Ishikawa (cell line): ENCODE measurements around the gene FADS3.

Experiments
- CEBPB ChIP-seq: IDR thresholded peaks from 2 replicates; pipeline ENCODE4 v1.6.1; 2012
- CREB1 ChIP-seq: IDR thresholded peaks from 2 replicates; pipeline ENCODE4 v1.6.1; 2012; ENCODE audit warnings: low read depth
- EGR1 ChIP-seq: IDR thresholded peaks from 2 replicates; pipeline ENCODE4 v1.6.1; 2012
- EP300 ChIP-seq: IDR thresholded peaks from 2 replicates; pipeline ENCODE4 v1.6.1; 2012; ENCODE audit warnings: borderline replicate concordance
- RAD21 ChIP-seq: IDR thresholded peaks from 2 replicates; pipeline ENCODE4 v1.6.1; 2012; ENCODE audit warnings: low read depth
- TAF1 ChIP-seq: IDR thresholded peaks from 2 replicates; pipeline ENCODE4 v1.6.1; 2012; ENCODE audit warnings: low read depth, mild to moderate bottlenecking
- TEAD4 ChIP-seq: IDR thresholded peaks from 2 replicates; pipeline ENCODE4 v1.6.1; 2012
- YY1 ChIP-seq: IDR thresholded peaks from 2 replicates; pipeline ENCODE4 v1.6.1; 2012; ENCODE audit warnings: low read depth
- ZBTB7A ChIP-seq: IDR thresholded peaks from 2 replicates; pipeline ENCODE4 v1.6.1; 2012; ENCODE audit warnings: low read depth
- TF ChIP-seq, protein P1 (sequence below): IDR thresholded peaks from 2 replicates; pipeline ENCODE4 v1.6.1; 2012; ENCODE audit warnings: low read depth, mild to moderate bottlenecking
- TF ChIP-seq, protein P2 (sequence below): IDR thresholded peaks from 2 replicates; pipeline ENCODE4 v1.6.1; 2012
- TF ChIP-seq, protein P3 (sequence below): IDR thresholded peaks from 2 replicates; pipeline ENCODE4 v1.6.1; 2012

DNA sequence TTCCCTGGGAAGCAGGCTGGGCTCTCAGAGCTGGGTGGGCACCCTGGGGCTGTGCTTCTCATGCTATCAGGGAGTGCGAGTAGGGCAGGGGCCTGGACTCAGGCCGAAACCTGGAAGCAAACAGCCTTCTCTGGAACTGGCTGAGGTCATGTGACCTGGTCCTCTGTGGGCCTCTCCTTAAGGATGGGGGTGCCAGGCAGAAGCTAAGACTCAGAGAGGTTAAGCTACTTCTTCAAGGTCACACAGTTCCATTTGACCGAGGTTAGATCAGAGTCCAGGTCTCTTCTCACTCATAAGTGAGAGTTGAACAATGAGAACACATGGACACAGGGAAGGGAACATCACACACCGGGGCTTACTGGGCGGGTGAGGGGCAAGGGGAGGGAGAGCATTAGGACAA, 7.4 kb downstream of the FADS3 start:
- TF ChIP-seq YY1 (no peak), TAF1 (no peak), EP300 (no peak), CEBPB (no peak), ZBTB7A (no peak), TEAD4 (no peak), EGR1 (no peak), RAD21 (no peak), CREB1 (no peak)
- TF ChIP-seq, protein P1, sequence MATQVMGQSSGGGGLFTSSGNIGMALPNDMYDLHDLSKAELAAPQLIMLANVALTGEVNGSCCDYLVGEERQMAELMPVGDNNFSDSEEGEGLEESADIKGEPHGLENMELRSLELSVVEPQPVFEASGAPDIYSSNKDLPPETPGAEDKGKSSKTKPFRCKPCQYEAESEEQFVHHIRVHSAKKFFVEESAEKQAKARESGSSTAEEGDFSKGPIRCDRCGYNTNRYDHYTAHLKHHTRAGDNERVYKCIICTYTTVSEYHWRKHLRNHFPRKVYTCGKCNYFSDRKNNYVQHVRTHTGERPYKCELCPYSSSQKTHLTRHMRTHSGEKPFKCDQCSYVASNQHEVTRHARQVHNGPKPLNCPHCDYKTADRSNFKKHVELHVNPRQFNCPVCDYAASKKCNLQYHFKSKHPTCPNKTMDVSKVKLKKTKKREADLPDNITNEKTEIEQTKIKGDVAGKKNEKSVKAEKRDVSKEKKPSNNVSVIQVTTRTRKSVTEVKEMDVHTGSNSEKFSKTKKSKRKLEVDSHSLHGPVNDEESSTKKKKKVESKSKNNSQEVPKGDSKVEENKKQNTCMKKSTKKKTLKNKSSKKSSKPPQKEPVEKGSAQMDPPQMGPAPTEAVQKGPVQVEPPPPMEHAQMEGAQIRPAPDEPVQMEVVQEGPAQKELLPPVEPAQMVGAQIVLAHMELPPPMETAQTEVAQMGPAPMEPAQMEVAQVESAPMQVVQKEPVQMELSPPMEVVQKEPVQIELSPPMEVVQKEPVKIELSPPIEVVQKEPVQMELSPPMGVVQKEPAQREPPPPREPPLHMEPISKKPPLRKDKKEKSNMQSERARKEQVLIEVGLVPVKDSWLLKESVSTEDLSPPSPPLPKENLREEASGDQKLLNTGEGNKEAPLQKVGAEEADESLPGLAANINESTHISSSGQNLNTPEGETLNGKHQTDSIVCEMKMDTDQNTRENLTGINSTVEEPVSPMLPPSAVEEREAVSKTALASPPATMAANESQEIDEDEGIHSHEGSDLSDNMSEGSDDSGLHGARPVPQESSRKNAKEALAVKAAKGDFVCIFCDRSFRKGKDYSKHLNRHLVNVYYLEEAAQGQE, result no peak
- TF ChIP-seq, protein P2, sequence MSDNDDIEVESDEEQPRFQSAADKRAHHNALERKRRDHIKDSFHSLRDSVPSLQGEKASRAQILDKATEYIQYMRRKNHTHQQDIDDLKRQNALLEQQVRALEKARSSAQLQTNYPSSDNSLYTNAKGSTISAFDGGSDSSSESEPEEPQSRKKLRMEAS, result no peak
- TF ChIP-seq, protein P3, sequence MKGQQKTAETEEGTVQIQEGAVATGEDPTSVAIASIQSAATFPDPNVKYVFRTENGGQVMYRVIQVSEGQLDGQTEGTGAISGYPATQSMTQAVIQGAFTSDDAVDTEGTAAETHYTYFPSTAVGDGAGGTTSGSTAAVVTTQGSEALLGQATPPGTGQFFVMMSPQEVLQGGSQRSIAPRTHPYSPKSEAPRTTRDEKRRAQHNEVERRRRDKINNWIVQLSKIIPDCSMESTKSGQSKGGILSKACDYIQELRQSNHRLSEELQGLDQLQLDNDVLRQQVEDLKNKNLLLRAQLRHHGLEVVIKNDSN, result no peak
